SK-N-SH (cell line): ENCODE data around the gene DVL2. TPM values are rescaled to one million over a fixed set of nuclear protein-coding genes. Genes with fewer than 3 reads are reported as not detected.
A peak's percentile ranks its signal among the peaks of the same experiment; 100 is the strongest.
"Not testable (repeated sequence)": the region's sequence is repeated elsewhere in the genome, so short reads cannot be mapped to it uniquely, and the experiment has no call there.

Experiments
- CTCF ChIA-PET: fragments of 300-600, 350-600 bp; formaldehyde crosslinking; extraction: SDS; loops from one replicate; lab custom pipeline; 2021; lab: Yijun Ruan, JAX
- POLR2A ChIA-PET: fragments of 350-600 bp; sonication (Branson Sonifier 250); formaldehyde crosslinking; extraction: SDS; loops from one replicate; lab custom pipeline; 2020; ENCODE audit warnings: antibody characterized with exemption, inconsistent platforms; lab: Yijun Ruan, JAX
- DNase-seq: peaks from one replicate; pipeline ENCODE4 v3.0.0; 2012
- H2AFZ ChIP-seq: fragments of 200-600 bp; sonication (generic); 2 replicates; pipeline ENCODE4 v1.8.1; 2016; ENCODE audit warnings: antibody characterized with exemption, mild to moderate bottlenecking, low read depth
- H3F3A ChIP-seq: fragments of 200-600 bp; sonication (generic); replicated peaks from 2 replicates; pipeline ENCODE3; 2016; ENCODE audit warnings: antibody characterized with exemption, mild to moderate bottlenecking; ENCODE audit not compliant: insufficient read depth
- H3K27ac ChIP-seq, 2 experiments: fragments of 200-500 bp in 1 of 2; fragments of 200-600 bp in 1 of 2; sonication (Bioruptor generic) in 1 of 2; sonication (generic), shearing (Covaris generic) in 1 of 2; 2 replicates each; pipeline versions ENCODE4 v1.5.1 to v1.6.1; 2014 to 2016; ENCODE audit warnings: low read depth in 2 of 2, inconsistent platforms in 1 of 2, low read length in 1 of 2, mild to moderate bottlenecking in 1 of 2, mixed read lengths in 1 of 2
- H3K27me3 ChIP-seq: fragments of 200-600 bp; sonication (generic), shearing (Covaris generic); 2 replicates; pipeline ENCODE4 v1.6.1; 2016; ENCODE audit warnings: mixed run types; ENCODE audit not compliant: insufficient read depth
- H3K36me3 ChIP-seq, 2 experiments: fragments of 200-500 bp in 1 of 2; fragments of 200-600 bp in 1 of 2; sonication (Bioruptor generic) in 1 of 2; sonication (generic) in 1 of 2; replicated peaks in 1 of 2; 2 replicates each; pipeline versions ENCODE3 to v1.5.1; 2014 to 2016; ENCODE audit warnings: low read length in 1 of 2, mild to moderate bottlenecking in 1 of 2; ENCODE audit not compliant: insufficient read depth in 2 of 2, control insufficient read depth in 1 of 2
- H3K4me1 ChIP-seq, 2 experiments: fragments of 200-500 bp in 1 of 2; fragments of 200-600 bp in 1 of 2; sonication (Bioruptor generic) in 1 of 2; sonication (generic), shearing (Covaris generic) in 1 of 2; 2 replicates each; pipeline versions ENCODE4 v1.5.1 to v1.6.1; 2014 to 2016; ENCODE audit warnings: low read depth in 1 of 2, low read length in 1 of 2, mixed run types in 1 of 2; ENCODE audit not compliant: insufficient read depth in 2 of 2, control insufficient read depth in 1 of 2
- H3K4me2 ChIP-seq: fragments of 200-600 bp; sonication (generic), shearing (Covaris generic); 2 replicates; pipeline ENCODE4 v1.6.1; 2017; ENCODE audit warnings: mixed run types
- H3K4me3 ChIP-seq, 2 experiments: fragments of 200-500 bp in 1 of 2; fragments of 200-600 bp in 1 of 2; sonication (Bioruptor generic) in 1 of 2; sonication (generic), shearing (Covaris generic) in 1 of 2; 2 replicates each; pipeline versions ENCODE4 v1.5.1 to v1.8.1; 2014 to 2016; ENCODE audit warnings: low read depth in 2 of 2, inconsistent platforms in 1 of 2, low read length in 1 of 2, mild to moderate bottlenecking in 1 of 2, mixed read lengths in 1 of 2, moderate library complexity in 1 of 2
- H3K79me2 ChIP-seq: fragments of 200-600 bp; sonication (generic); 2 replicates; pipeline ENCODE4 v1.8.1; 2017; ENCODE audit warnings: mild to moderate bottlenecking; ENCODE audit not compliant: insufficient read depth
- H3K9ac ChIP-seq: fragments of 200-600 bp; sonication (generic); 2 replicates; pipeline ENCODE4 v1.6.1; 2017; ENCODE audit warnings: mixed run types
- H3K9me2 ChIP-seq: fragments of 200-600 bp; sonication (generic); 2 replicates; pipeline ENCODE4 v1.6.1; 2017; ENCODE audit warnings: mixed run types
- H3K9me3 ChIP-seq: fragments of 200-600 bp; sonication (generic); 2 replicates; pipeline ENCODE4 v1.6.1; 2017; ENCODE audit warnings: mixed run types, mild to moderate bottlenecking, moderate library complexity
- H4K20me1 ChIP-seq: fragments of 200-600 bp; sonication (generic); 2 replicates; pipeline ENCODE4 v1.6.1; 2017; ENCODE audit warnings: mild to moderate bottlenecking, mixed run types; ENCODE audit not compliant: insufficient read depth
- GABPA ChIP-seq: IDR thresholded peaks from 2 replicates; pipeline ENCODE4 v1.4.0; 2012; ENCODE audit warnings: low read depth, mild to moderate bottlenecking
- JUND ChIP-seq: IDR thresholded peaks from 2 replicates; pipeline ENCODE4 v1.4.0; 2012
- MEF2A ChIP-seq: IDR thresholded peaks from 2 replicates; pipeline ENCODE4 v1.4.0; 2012; ENCODE audit warnings: low read depth, borderline replicate concordance
- MXI1 ChIP-seq: IDR thresholded peaks from 2 replicates; pipeline ENCODE4 v1.6.1; 2012; ENCODE audit warnings: mild to moderate bottlenecking, low read depth, low read length, improper control_type of control experiment
- RXRA ChIP-seq: IDR thresholded peaks from 2 replicates; pipeline ENCODE4 v1.4.0; 2012; ENCODE audit warnings: low read depth, mild to moderate bottlenecking, borderline replicate concordance
- SMC3 ChIP-seq: IDR thresholded peaks from 2 replicates; pipeline ENCODE4 v1.6.1; 2012; ENCODE audit warnings: low read depth, low read length, improper control_type of control experiment
- TAF1 ChIP-seq: IDR thresholded peaks from 2 replicates; pipeline ENCODE4 v1.6.1; 2012; ENCODE audit warnings: low read depth, mild to moderate bottlenecking, low read length, moderate library complexity, borderline replicate concordance
- TEAD4 ChIP-seq: IDR thresholded peaks from 2 replicates; pipeline ENCODE4 v1.4.0; 2012; ENCODE audit warnings: mild to moderate bottlenecking, borderline replicate concordance; ENCODE audit not compliant: insufficient read depth
- YY1 ChIP-seq: IDR thresholded peaks from 2 replicates; pipeline ENCODE4 v1.4.0; 2012; ENCODE audit warnings: low read depth, mild to moderate bottlenecking
- WGBS: methylation state at CpG from one replicate; pipeline ENCODE4 v1.1.6; 2017; ENCODE audit warnings: low lambda C conversion rate; 5-methylcytosine and 5-hydroxymethylcytosine counted together
- polyA plus RNA-seq, 3 experiments: library from polyadenylated mRNA; depleted of rRNA; stranded (reverse); fragments of >200 nt; gene quantifications; 2 replicates each; pipeline ENCODE4 v1.2.3, GENCODE V29; 2012
- TF ChIP-seq, protein P1 (sequence below): fragments of 150-350 bp; IDR thresholded peaks from 2 replicates; pipeline ENCODE4 v1.6.1; 2017; ENCODE audit warnings: antibody characterized with exemption, low read length, low read depth, borderline replicate concordance

The DVL2 gene
- polyA plus RNA-seq, 1 of the 3 experiments (the other 2 are of a cell fraction), result 8.3 TPM

DNA sequence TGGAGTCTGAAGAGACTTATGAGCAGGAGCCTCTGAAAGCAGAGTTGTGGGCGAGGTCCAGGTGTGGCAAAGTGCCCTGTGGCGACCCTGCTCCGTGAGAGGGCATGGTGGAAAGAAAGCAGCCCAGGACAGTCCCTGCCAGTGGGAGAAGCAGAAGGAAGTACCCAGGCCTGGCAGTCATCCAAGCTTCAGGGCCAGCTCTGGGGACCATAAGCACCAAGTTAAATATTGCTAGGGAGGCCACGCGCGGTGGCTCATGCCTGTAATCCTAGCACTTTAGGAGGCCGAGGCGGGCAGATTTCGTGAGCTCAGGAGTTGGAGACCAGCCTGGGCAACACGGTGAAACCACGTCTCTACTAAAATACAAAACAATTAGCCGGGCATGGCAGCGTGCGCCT is 50.2 kb downstream of the DVL2 start:
- H3K9ac ChIP-seq, result no peak overlapping the region
- H3K4me3 ChIP-seq, result no peak overlapping the region
- H3K27ac ChIP-seq, result no peak overlapping the region
- H3K4me1 ChIP-seq, result peaks cover 0 to 5% of the 10 kb centered on the region in 2 experiments; a peak in 1 of 4 replicates
- no peaks in the 10 kb centered on the region for H3F3A ChIP-seq
- WGBS, result 76% methylated on average over 11 of the region's 14 CpGs
- ChIA-PET CTCF (interaction anchor here (12.9 kb wide), 1 partner anchor 135 kb away, joined by 217 read pairs; the partner anchor contains the start of gene SLC16A11), POLR2A (interaction anchor here (0.6 kb wide), 1 partner anchor 60 kb away, joined by 5 read pairs; no protein-coding TSS in a partner anchor)
- no peak overlapping the region for H2AFZ ChIP-seq
- peaks cover 0 to 7% of the 10 kb centered on the region in 2 experiments for H3K36me3 ChIP-seq
- no peak for DNase-seq
- H4K20me1 ChIP-seq, result no peaks in the 10 kb centered on the region
- TF ChIP-seq TEAD4, result no peak
- H3K9me2 ChIP-seq, result no peaks in the 10 kb centered on the region
- no peak overlapping the region for H3K4me2 ChIP-seq
- H3K27me3 ChIP-seq, result no peaks in the 10 kb centered on the region
- no peaks in the 10 kb centered on the region for H3K79me2 ChIP-seq
- H3K9me3 ChIP-seq, result no peaks in the 10 kb centered on the region

DNA sequence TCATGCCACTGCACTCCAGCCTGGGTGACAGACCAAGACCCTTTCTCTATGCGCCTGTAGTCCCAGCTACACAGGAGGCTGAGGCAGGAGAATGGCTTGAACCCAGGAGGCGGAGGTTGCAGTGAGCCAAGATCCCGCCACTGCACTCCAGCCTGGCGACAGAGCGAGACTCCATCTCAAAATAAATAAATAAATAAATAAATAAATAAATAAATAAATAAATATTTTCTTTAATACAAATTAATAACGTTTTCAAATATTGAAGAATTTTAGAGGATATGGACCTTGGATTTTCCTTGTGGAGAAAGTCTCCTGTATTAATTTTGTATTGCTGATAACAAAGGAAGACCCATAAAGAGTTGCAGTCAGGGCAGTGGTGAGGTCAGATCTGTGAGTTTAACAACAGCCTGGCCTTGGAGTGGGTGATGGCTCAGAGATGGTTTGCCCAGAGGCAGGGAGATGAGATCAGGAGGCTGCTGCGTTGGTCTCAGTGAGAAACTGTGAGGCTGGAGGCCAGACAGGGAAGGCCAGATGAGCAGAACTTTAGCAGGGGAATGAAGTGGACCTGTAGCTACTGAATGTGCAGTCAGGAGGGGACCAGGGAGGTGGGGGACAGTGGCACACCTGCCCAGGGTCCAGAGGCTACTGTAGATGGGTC is 50.8 kb downstream of the DVL2 start:
- Histone ChIP-seq H4K20me1 (no peaks in the 10 kb centered on the region), H3K4me2 (no peak overlapping the region), H3K4me1 (peaks cover 0 to 5% of the 10 kb centered on the region in 2 experiments; a peak in 1 of 4 replicates), H3K79me2 (no peaks in the 10 kb centered on the region), H3K27me3 (no peaks in the 10 kb centered on the region), H3K27ac (no peak overlapping the region), H2AFZ (no peak overlapping the region), H3K9me2 (no peaks in the 10 kb centered on the region), H3K36me3 (peaks cover 0 to 7% of the 10 kb centered on the region in 2 experiments), H3F3A (no peaks in the 10 kb centered on the region), H3K9ac (no peak overlapping the region), H3K9me3 (no peaks in the 10 kb centered on the region), H3K4me3 (no peak overlapping the region)
- DNase-seq, result peak; percentile 59
- ChIA-PET POLR2A (interaction anchor here (0.6 kb wide), 1 partner anchor 60 kb away, joined by 5 read pairs; no protein-coding TSS in a partner anchor), CTCF (interaction anchor here (0.6 to 12.9 kb wide), 3 partner anchors 30 to 135 kb away, joined by 3 to 217 read pairs (median 3); partner anchors contain the start of gene SLC16A11)
- TF ChIP-seq MEF2A, result no peak
- no peak for TF ChIP-seq YY1
- TF ChIP-seq JUND, result no peak
- no peak for TF ChIP-seq RXRA
- TF ChIP-seq SMC3, result no peak
- TF ChIP-seq TAF1, result no peak
- TF ChIP-seq MXI1, result no peak
- TF ChIP-seq TEAD4, result no peak
- no peak for TF ChIP-seq GABPA
- TF ChIP-seq, protein P1, sequence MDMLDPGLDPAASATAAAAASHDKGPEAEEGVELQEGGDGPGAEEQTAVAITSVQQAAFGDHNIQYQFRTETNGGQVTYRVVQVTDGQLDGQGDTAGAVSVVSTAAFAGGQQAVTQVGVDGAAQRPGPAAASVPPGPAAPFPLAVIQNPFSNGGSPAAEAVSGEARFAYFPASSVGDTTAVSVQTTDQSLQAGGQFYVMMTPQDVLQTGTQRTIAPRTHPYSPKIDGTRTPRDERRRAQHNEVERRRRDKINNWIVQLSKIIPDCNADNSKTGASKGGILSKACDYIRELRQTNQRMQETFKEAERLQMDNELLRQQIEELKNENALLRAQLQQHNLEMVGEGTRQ, result no peak
- WGBS, result 78% methylated on average over 7 of the region's 7 CpGs

DNA sequence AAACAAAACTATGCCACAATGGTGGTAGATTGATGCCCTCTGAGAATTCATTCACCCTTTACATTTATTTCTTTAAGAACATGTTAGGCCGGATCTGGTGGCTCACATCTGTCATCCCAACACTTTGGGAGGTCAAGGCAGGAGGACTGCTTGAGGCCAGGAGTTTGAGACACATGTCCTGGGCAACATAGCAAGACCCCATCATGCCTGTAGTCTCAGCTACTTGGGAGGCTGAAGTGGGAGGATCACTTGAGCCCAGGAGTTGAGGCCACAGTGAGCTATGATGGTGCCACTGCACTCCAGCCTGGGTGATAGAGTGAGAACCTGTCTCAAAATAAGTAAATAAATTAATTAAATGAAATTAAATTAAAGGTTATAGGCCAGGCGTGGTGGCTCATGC is 52.2 kb downstream of the DVL2 start:
- POLR2A ChIA-PET, result not testable (repeated sequence)

More for the DNA sequence above, 52.2 kb downstream of the DVL2 start:
- H3K4me2 ChIP-seq, H3K27me3 ChIP-seq, H3K79me2 ChIP-seq, H3K36me3 ChIP-seq, H4K20me1 ChIP-seq, DNase-seq, H3K4me3 ChIP-seq, H3K9me2 ChIP-seq, H3K9ac ChIP-seq, H3K27ac ChIP-seq, H2AFZ ChIP-seq, H3K9me3 ChIP-seq, H3F3A ChIP-seq: not testable (repeated sequence)
- WGBS, result 80% methylated on average over 2 of the region's 2 CpGs
- CTCF ChIA-PET, result interaction anchor here (1.0 to 12.9 kb wide), 4 partner anchors 32 to 133 kb away, joined by 3 to 217 read pairs (median 3); partner anchors contain the start of gene SLC16A11
- peaks cover 0 to 11% of the 10 kb centered on the region in 2 experiments; a peak in 1 of 4 replicates for H3K4me1 ChIP-seq
